Osteoblast (primary cell): ENCODE measurements around the gene DIP2C. TPM values are rescaled to one million over a fixed set of nuclear protein-coding genes. Genes with fewer than 3 reads are reported as not detected.

Experiments
- DNase-seq: peaks from one replicate; pipeline ENCODE4 v3.0.0; 2011; ENCODE audit warnings: low spot score, mixed read lengths; ENCODE audit not compliant: insufficient read length; ENCODE audit errors: missing footprints
- H2AFZ ChIP-seq: 2 replicates; pipeline ENCODE4 v1.6.0; 2011; ENCODE audit warnings: mild to moderate bottlenecking, low read length
- H3K27ac ChIP-seq: 2 replicates; pipeline ENCODE4 v1.5.1; 2011; ENCODE audit warnings: mild to moderate bottlenecking, low read depth, low read length, moderate library complexity
- H3K27me3 ChIP-seq: 2 replicates; pipeline ENCODE4 v1.6.0; 2012; ENCODE audit warnings: mild to moderate bottlenecking, control low read depth, inconsistent platforms, low read length, moderate library complexity; ENCODE audit not compliant: insufficient read depth
- H3K36me3 ChIP-seq: 2 replicates; pipeline ENCODE4 v1.5.1; 2011; ENCODE audit warnings: mild to moderate bottlenecking, low read length, control low read depth, moderate library complexity; ENCODE audit not compliant: insufficient read depth
- H3K4me1 ChIP-seq: 2 replicates; pipeline ENCODE4 v1.5.1; 2011; ENCODE audit warnings: mild to moderate bottlenecking, low read length, control low read depth, moderate library complexity; ENCODE audit not compliant: insufficient read depth
- H3K4me2 ChIP-seq: 2 replicates; pipeline ENCODE4 v1.6.0; 2011; ENCODE audit warnings: mild to moderate bottlenecking, low read length; ENCODE audit not compliant: insufficient read depth
- H3K4me3 ChIP-seq: fragments of 200-600 bp; sonication (generic); 3 replicates; pipeline ENCODE4 v1.5.1; 2012; ENCODE audit warnings: mild to moderate bottlenecking, low read length, inconsistent platforms; ENCODE audit not compliant: insufficient read depth
- H3K79me2 ChIP-seq: 2 replicates; pipeline ENCODE4 v1.6.0; 2012; ENCODE audit warnings: mild to moderate bottlenecking, low read length, control low read depth, inconsistent platforms; ENCODE audit not compliant: insufficient read depth
- H3K9me3 ChIP-seq: 2 replicates; pipeline ENCODE4 v1.5.1; 2011; ENCODE audit warnings: low read depth, low read length, control low read depth
- H4K20me1 ChIP-seq: 2 replicates; pipeline ENCODE4 v1.6.0; 2012; ENCODE audit warnings: mild to moderate bottlenecking, low read length, control low read depth; ENCODE audit not compliant: insufficient read depth
- total RNA-seq: library from RNA; depleted of rRNA; stranded (reverse); fragments of >200 nt; gene quantifications from 2 replicates; pipeline ENCODE4 v1.2.3, GENCODE V29; 2012
- TF ChIP-seq, protein P1 (sequence below): IDR thresholded peaks from 2 replicates; pipeline ENCODE4 v1.5.1; 2011; ENCODE audit warnings: mild to moderate bottlenecking, low read depth, low read length, moderate library complexity; ENCODE audit errors: extremely low read depth

The DIP2C gene
- total RNA-seq, 1 donor: 36.9 TPM

DNA sequence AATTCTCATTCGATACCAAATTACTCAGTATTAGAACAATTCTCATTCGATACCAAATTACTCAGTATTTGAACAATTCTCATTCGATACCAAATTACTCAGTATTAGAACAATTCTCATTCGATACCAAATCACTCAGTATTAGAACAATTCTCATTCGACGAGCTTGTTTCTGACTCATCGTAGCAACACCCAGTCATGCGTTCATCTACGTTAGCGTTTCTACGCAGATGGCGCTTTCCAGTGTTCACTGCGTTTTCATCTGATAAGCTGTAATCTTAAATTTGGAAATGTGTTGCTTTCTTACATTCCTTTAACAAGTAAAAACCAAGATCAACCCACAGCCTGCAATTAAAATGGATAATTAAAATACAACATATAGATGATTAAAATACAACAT is 277.9 kb downstream of the DIP2C start:
- no peaks in the 10 kb centered on the region for H3K79me2 ChIP-seq
- TF ChIP-seq, protein P1, sequence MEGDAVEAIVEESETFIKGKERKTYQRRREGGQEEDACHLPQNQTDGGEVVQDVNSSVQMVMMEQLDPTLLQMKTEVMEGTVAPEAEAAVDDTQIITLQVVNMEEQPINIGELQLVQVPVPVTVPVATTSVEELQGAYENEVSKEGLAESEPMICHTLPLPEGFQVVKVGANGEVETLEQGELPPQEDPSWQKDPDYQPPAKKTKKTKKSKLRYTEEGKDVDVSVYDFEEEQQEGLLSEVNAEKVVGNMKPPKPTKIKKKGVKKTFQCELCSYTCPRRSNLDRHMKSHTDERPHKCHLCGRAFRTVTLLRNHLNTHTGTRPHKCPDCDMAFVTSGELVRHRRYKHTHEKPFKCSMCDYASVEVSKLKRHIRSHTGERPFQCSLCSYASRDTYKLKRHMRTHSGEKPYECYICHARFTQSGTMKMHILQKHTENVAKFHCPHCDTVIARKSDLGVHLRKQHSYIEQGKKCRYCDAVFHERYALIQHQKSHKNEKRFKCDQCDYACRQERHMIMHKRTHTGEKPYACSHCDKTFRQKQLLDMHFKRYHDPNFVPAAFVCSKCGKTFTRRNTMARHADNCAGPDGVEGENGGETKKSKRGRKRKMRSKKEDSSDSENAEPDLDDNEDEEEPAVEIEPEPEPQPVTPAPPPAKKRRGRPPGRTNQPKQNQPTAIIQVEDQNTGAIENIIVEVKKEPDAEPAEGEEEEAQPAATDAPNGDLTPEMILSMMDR: no peak
- H3K36me3 ChIP-seq: peaks cover 51% of the 10 kb centered on the region
- no peak overlapping the region for H3K27ac ChIP-seq
- H3K27me3 ChIP-seq: no peaks in the 10 kb centered on the region
- no peak overlapping the region for H3K4me2 ChIP-seq
- H3K4me3 ChIP-seq: no peak overlapping the region
- H2AFZ ChIP-seq: no peak overlapping the region
- peaks cover 3% of the 10 kb centered on the region for H4K20me1 ChIP-seq
- no peaks in the 10 kb centered on the region for H3K9me3 ChIP-seq
- H3K4me1 ChIP-seq: no peaks in the 10 kb centered on the region
- DNase-seq: no peak

DNA sequence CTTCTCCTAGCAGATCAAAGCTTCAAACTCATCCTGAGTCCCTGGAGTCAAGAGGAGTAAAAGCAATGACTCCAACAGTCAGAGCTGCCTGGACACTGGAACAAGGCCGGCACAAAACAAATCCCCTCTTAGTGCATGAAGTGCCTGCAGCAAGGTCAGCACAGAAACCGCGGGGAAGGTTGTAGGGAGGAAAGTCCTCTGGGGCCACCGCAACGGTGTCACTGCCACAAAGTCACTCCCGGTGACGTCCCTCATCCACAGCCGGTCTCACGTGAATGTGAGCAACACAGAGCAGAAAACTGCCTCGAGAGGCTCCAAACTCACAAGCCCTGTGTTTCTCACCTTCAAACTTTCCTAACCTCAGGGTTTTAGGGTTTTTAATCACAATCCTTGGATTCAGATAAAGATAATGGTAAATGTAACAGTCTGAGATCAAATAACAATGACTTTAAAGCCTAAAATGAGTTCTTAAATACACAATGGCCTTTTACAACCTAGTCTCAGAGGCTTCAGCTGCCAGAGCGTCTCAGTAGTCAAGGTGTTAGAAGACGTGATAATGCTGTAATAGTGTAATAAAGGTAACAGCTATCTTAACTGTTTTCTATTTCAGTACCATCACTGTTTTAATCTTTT is 279.9 kb downstream of the DIP2C start:
- Histone ChIP-seq H3K4me3 (no peak overlapping the region), H3K36me3 (peaks cover 41% of the 10 kb centered on the region), H3K27ac (no peak overlapping the region), H3K9me3 (no peaks in the 10 kb centered on the region), H3K4me2 (no peak overlapping the region), H2AFZ (no peak overlapping the region), H4K20me1 (no peaks in the 10 kb centered on the region), H3K4me1 (peaks cover 3% of the 10 kb centered on the region), H3K79me2 (no peaks in the 10 kb centered on the region), H3K27me3 (no peaks in the 10 kb centered on the region)
- DNase-seq: no peak
- TF ChIP-seq, protein P1: no peak

DNA sequence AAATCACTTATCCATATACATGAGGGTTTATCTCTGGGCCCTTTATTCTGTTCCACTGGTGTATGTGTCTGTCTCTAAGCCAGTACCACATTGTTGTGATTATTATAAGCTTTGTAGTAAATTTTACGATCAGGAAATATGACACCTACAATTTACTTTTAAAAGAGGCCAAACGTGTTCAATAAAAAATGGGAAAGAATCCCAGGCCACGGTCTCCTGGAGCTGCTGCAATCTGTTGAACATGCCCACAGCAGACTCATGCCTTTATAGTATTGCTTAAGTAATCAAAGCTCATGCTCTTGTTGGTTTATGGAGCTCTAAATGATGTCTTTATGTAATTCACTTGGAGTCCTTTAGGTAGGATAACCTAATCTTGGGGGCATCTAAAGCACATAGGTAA is 281.2 kb downstream of the DIP2C start:
- no peak overlapping the region for H3K27ac ChIP-seq
- peaks cover 34% of the 10 kb centered on the region for H3K36me3 ChIP-seq
- H2AFZ ChIP-seq: no peak overlapping the region
- H3K4me3 ChIP-seq: no peak overlapping the region
- no peak for DNase-seq
- no peak overlapping the region for H3K4me2 ChIP-seq
- H3K9me3 ChIP-seq: no peaks in the 10 kb centered on the region
- TF ChIP-seq, protein P1: no peak
- H3K27me3 ChIP-seq: no peaks in the 10 kb centered on the region
- H3K4me1 ChIP-seq: peaks cover 10% of the 10 kb centered on the region
- no peaks in the 10 kb centered on the region for H3K79me2 ChIP-seq
- no peaks in the 10 kb centered on the region for H4K20me1 ChIP-seq

DNA sequence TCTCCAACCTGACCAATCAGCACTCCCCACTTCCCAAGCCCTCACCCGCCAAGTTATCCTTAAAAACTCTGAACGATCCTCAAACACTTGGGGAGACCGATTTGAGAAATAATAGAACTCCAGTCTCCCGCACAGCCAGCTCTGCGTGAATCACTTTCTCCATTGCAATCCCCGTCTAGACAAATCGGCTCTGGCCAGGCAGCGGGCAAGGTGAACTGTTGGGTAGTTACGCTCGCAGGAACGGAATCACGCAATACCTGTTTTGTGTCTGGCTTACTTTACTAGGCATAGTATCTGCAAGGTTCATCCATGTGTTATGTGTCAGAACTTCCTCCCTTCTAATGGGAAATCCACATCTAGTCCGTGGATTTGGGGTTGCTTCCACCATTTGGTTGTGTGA is 282.5 kb downstream of the DIP2C start:
- Histone ChIP-seq H3K4me3 (no peak overlapping the region), H3K27ac (no peak overlapping the region), H2AFZ (no peak overlapping the region), H3K79me2 (no peaks in the 10 kb centered on the region), H4K20me1 (no peaks in the 10 kb centered on the region), H3K4me2 (no peak overlapping the region), H3K4me1 (peaks cover 10% of the 10 kb centered on the region), H3K36me3 (peaks cover 29% of the 10 kb centered on the region), H3K27me3 (no peaks in the 10 kb centered on the region), H3K9me3 (no peaks in the 10 kb centered on the region)
- TF ChIP-seq, protein P1: no peak
- DNase-seq: no peak
